HepG2 (cell line): Measurements from ENCODE around the gene AGAP1. TPM values are rescaled to one million over a fixed set of nuclear protein-coding genes. Genes with fewer than 3 reads are reported as not detected.

Source experiments
- AGO1 ChIP-seq: fragments of 200-400 bp; formaldehyde crosslinking; IDR thresholded peaks from 2 replicates; pipeline ENCODE4 v1.6.1; 2017; ENCODE audit warnings: mild to moderate bottlenecking, low read depth, low read length, moderate library complexity; ENCODE audit not compliant: poor library complexity, severe bottlenecking
- CBX2 ChIP-seq, 2 experiments: fragments of 200-600 bp in 1 of 2; sonication (generic); formaldehyde crosslinking in 1 of 2; IDR thresholded peaks; 2 replicates each; pipeline versions ENCODE4 v1.7.0 to v1.8.1; 2018 to 2022; ENCODE audit warnings: low read depth in 2 of 2, low read length in 1 of 2, mild to moderate bottlenecking in 1 of 2, missing genetic modification reagents in 1 of 2
- CC2D1A ChIP-seq: sonication (generic); formaldehyde crosslinking; IDR thresholded peaks from 2 replicates; pipeline ENCODE4 v1.8.1; 2023; ENCODE audit warnings: mild to moderate bottlenecking, missing genetic modification reagents
- HNRNPK ChIP-seq: fragments of 200-400 bp; formaldehyde crosslinking; IDR thresholded peaks from 2 replicates; pipeline ENCODE4 v1.6.1; 2018; ENCODE audit warnings: low read length, low read depth, moderate library complexity, mild to moderate bottlenecking; ENCODE audit not compliant: poor library complexity, severe bottlenecking
- HOXA5 ChIP-seq: sonication (generic); formaldehyde crosslinking; IDR thresholded peaks from 2 replicates; pipeline ENCODE4 v1.4.0; 2020; ENCODE audit warnings: missing genetic modification reagents
- PHB2 ChIP-seq: fragments of 450-650 bp; IDR thresholded peaks from 2 replicates; pipeline ENCODE4 v1.6.1; 2018; ENCODE audit not compliant: partially characterized antibody
- SIN3B ChIP-seq: fragments of 150-350 bp; IDR thresholded peaks from 2 replicates; pipeline ENCODE4 v1.6.1; 2014; ENCODE audit warnings: low read length
- SMC3 ChIP-seq: IDR thresholded peaks from 2 replicates; pipeline ENCODE4 v1.6.1; 2011; ENCODE audit warnings: low read length, improper control_type of control experiment
- TBL1XR1 ChIP-seq: fragments of 150-350 bp; IDR thresholded peaks from 2 replicates; pipeline ENCODE4 v1.6.1; 2014; ENCODE audit warnings: borderline replicate concordance, low read length; ENCODE audit not compliant: partially characterized antibody
- TBX2 ChIP-seq: sonication (generic); formaldehyde crosslinking; IDR thresholded peaks from 2 replicates; pipeline ENCODE4 v1.5.0; 2020; ENCODE audit warnings: missing genetic modification reagents, mild to moderate bottlenecking, borderline replicate concordance
- TSC22D2 ChIP-seq: sonication (generic); formaldehyde crosslinking; IDR thresholded peaks from 2 replicates; pipeline ENCODE4 v1.5.1; 2020; ENCODE audit warnings: missing genetic modification reagents, mild to moderate bottlenecking, borderline replicate concordance
- U2AF2 ChIP-seq: fragments of 200-400 bp; formaldehyde crosslinking; IDR thresholded peaks from 2 replicates; pipeline ENCODE4 v1.6.1; 2017; ENCODE audit warnings: low read depth, mild to moderate bottlenecking, low read length
- ZFP36L2 ChIP-seq: sonication (generic); formaldehyde crosslinking; IDR thresholded peaks from 2 replicates; pipeline ENCODE4 v1.4.0; 2020; ENCODE audit warnings: missing genetic modification reagents
- ZMAT3 ChIP-seq: sonication (generic); formaldehyde crosslinking; conservative IDR thresholded peaks from 2 replicates; pipeline ENCODE4 v1.7.0; 2021; ENCODE audit warnings: missing genetic modification reagents
- ZNF205 ChIP-seq: IDR thresholded peaks from 2 replicates; pipeline ENCODE4 v1.6.1; 2018; ENCODE audit warnings: missing biosample characterization, missing genetic modification reagents
- ZNF234 ChIP-seq: sonication (generic); formaldehyde crosslinking; conservative IDR thresholded peaks from 2 replicates; pipeline ENCODE4 v1.5.1; 2020; ENCODE audit warnings: mild to moderate bottlenecking, missing genetic modification reagents
- ZNF253 ChIP-seq: sonication (generic); formaldehyde crosslinking; IDR thresholded peaks from 2 replicates; pipeline ENCODE4 v1.8.0; 2022; ENCODE audit warnings: mild to moderate bottlenecking, missing genetic modification reagents, borderline replicate concordance
- ZNF34 ChIP-seq: sonication (generic); formaldehyde crosslinking; IDR thresholded peaks from 2 replicates; pipeline ENCODE4 v1.4.0; 2020; ENCODE audit warnings: mild to moderate bottlenecking, missing genetic modification reagents, borderline replicate concordance
- ZNF460 ChIP-seq: sonication (generic); formaldehyde crosslinking; IDR thresholded peaks from 2 replicates; pipeline ENCODE4 v1.5.1; 2020; ENCODE audit warnings: missing genetic modification reagents, mild to moderate bottlenecking, borderline replicate concordance
- ZNF790 ChIP-seq: sonication (generic); formaldehyde crosslinking; IDR thresholded peaks from 2 replicates; pipeline ENCODE4 v1.8.0; 2022; ENCODE audit warnings: missing genetic modification reagents, mild to moderate bottlenecking, borderline replicate concordance
- ZSCAN21 ChIP-seq: sonication (generic); formaldehyde crosslinking; IDR thresholded peaks from 2 replicates; pipeline ENCODE4 v1.8.0; 2022; ENCODE audit warnings: mild to moderate bottlenecking, missing genetic modification reagents, moderate library complexity, borderline replicate concordance
- ZSCAN9 ChIP-seq: IDR thresholded peaks from 2 replicates; pipeline ENCODE4 v1.6.1; 2016; ENCODE audit warnings: borderline replicate concordance
- polyA plus RNA-seq, 8 experiments: library from polyadenylated mRNA; depleted of rRNA in 3 of 8; stranded (reverse) in 7 of 8; unstranded in 1 of 8; fragments of >200 nt; fragmentation: Illumina TruSeq in 4 of 8; extraction: Trizol in 4 of 8; gene quantifications; 2 replicates each; pipeline versions ENCODE4 v1.2.1 to v1.2.3, GENCODE V29; 2011 to 2016; ENCODE audit warnings: low read depth in 4 of 8, missing spikeins in 1 of 8, mixed read lengths in 1 of 8; ENCODE audit not compliant: insufficient read depth in 1 of 8
- total RNA-seq, 5 experiments: library from RNA; depleted of rRNA; stranded (reverse); fragments of >200 nt; fragmentation: Illumina TruSeq; extraction: Trizol; gene quantifications; 2 replicates each; pipeline ENCODE4 v1.2.3, GENCODE V29; 2016; ENCODE audit warnings: low read depth in 1 of 5
- TF ChIP-seq, protein P1 (sequence below): IDR thresholded peaks from 2 replicates; pipeline ENCODE4 v1.6.1; 2016; ENCODE audit warnings: low read depth
- TF ChIP-seq, protein P2 (sequence below): sonication (generic); formaldehyde crosslinking; IDR thresholded peaks from 2 replicates; pipeline ENCODE4 v1.5.1; 2020; ENCODE audit warnings: missing genetic modification reagents, mild to moderate bottlenecking, borderline replicate concordance
- TF ChIP-seq, protein P3 (sequence below): sonication (generic); formaldehyde crosslinking; IDR thresholded peaks from 2 replicates; pipeline ENCODE4 v1.8.0; 2022; ENCODE audit warnings: low read depth, missing genetic modification reagents
- TF ChIP-seq, protein P4 (sequence below): sonication (generic); formaldehyde crosslinking; IDR thresholded peaks from 2 replicates; pipeline ENCODE4 v1.5.0; 2020; ENCODE audit warnings: mild to moderate bottlenecking, low read depth, missing genetic modification reagents, borderline replicate concordance

AGAP1 gene
- total and polyA plus RNA-seq, 2 of the 13 experiments (the other 11 are each of a cell fraction or from before 2014, with no cell fraction given), result 21.2 to 32.7 TPM

DNA sequence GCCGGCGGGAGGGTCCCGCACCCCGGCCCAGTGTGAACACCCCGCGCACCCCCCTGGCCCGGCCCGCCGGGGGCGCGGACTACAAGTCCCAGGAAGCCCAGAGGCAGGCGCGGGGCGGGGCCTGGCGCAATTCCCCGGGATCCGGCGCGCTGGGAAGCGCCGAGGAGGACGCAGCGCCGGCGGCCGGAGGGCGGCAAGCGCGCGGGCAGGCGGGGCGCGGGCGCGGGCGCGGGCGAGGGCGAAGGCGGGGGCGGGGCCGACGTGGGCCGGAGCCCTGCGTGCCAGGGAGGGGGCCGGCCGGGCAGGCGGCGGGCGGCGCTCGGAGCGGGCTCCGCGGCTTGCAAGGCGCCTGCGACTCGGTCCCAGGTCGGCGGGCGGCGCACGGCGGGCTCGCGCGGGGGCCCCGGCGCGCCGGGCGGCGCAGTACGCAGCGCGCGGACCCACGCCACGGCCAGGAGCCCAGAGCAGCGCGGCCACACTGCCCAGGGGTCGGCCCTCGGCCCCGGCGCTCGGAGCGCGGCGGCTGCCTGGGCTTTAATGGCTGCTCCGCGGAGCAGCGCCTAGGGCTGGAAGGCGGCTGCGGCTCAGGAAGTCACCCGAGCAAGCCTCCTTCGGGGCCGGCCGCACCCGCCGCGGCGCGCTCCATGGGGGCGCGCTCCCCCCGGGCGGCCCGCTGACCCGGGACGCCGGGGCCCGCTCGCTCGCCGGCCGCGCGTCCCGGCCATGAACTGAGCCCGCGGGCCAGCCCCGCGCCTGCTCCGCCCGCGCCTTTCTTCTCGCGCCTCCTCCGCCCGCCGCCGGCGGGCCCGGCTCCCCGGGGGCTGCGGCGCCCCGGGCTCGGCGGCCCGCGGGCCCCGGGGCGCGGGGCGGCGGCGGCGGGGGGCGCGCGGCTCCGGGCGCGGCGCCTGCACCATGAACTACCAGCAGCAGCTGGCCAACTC, at the start of gene AGAP1 (continued):
- TF ChIP-seq TSC22D2 (CRISPR knock-in tag), result no peak
- TF ChIP-seq ZNF460 (CRISPR knock-in tag), result no peak
- no peak for TF ChIP-seq PHB2
- no peak for TF ChIP-seq ZFP36L2
- no peak for TF ChIP-seq AGO1
- TF ChIP-seq U2AF2, result no peak
- no peak; the same call in 1 of the 2 replicates for TF ChIP-seq ZNF790
- no peak for TF ChIP-seq ZNF34 (CRISPR knock-in tag)
- TF ChIP-seq, protein P1, sequence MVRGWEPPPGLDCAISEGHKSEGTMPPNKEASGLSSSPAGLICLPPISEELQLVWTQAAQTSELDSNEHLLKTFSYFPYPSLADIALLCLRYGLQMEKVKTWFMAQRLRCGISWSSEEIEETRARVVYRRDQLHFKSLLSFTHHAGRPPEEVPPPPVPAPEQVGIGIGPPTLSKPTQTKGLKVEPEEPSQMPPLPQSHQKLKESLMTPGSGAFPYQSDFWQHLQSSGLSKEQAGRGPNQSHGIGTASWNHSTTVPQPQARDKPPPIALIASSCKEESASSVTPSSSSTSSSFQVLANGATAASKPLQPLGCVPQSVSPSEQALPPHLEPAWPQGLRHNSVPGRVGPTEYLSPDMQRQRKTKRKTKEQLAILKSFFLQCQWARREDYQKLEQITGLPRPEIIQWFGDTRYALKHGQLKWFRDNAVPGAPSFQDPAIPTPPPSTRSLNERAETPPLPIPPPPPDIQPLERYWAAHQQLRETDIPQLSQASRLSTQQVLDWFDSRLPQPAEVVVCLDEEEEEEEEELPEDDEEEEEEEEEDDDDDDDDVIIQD (CRISPR knock-in tag), result no peak
- no peak for TF ChIP-seq CC2D1A
- TF ChIP-seq ZNF253 (CRISPR knock-in tag), result no peak
- TF ChIP-seq, protein P2, sequence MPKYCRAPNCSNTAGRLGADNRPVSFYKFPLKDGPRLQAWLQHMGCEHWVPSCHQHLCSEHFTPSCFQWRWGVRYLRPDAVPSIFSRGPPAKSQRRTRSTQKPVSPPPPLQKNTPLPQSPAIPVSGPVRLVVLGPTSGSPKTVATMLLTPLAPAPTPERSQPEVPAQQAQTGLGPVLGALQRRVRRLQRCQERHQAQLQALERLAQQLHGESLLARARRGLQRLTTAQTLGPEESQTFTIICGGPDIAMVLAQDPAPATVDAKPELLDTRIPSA (CRISPR knock-in tag), result no peak
- TF ChIP-seq CBX2 (IDR thresholded peaks at IDR 0.05; ENCODE audit: low read depth, low read length), result no peak
- no peak for TF ChIP-seq CBX2 (CRISPR knock-in tag; IDR thresholded peaks at IDR 0.05; ENCODE audit: low read depth)
- no peak for TF ChIP-seq ZNF234
- no peak for TF ChIP-seq TBL1XR1
- TF ChIP-seq TBX2 (CRISPR knock-in tag), result no peak
- no peak for TF ChIP-seq HOXA5
- TF ChIP-seq SIN3B, result no peak
- TF ChIP-seq SMC3, result no peak
- TF ChIP-seq, protein P3, sequence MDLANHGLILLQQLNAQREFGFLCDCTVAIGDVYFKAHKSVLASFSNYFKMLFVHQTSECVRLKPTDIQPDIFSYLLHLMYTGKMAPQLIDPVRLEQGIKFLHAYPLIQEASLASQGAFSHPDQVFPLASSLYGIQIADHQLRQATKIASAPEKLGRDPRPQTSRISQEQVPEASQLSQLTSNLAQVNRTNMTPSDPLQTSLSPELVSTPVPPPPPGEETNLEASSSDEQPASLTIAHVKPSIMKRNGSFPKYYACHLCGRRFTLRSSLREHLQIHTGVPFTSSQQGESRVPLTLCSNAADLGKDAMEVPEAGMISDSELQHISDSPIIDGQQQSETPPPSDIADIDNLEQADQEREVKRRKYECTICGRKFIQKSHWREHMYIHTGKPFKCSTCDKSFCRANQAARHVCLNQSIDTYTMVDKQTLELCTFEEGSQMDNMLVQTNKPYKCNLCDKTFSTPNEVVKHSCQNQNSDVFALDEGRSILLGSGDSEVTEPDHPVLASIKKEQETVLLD (CRISPR knock-in tag), result peak; percentile 81
- no peak for TF ChIP-seq ZSCAN9
- no peak for TF ChIP-seq ZMAT3 (CRISPR knock-in tag)
- TF ChIP-seq, protein P4, sequence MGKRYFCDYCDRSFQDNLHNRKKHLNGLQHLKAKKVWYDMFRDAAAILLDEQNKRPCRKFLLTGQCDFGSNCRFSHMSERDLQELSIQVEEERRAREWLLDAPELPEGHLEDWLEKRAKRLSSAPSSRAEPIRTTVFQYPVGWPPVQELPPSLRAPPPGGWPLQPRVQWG (CRISPR knock-in tag), result no peak
- TF ChIP-seq HNRNPK, result no peak
- no peak for TF ChIP-seq ZNF205
- TF ChIP-seq ZSCAN21 (CRISPR knock-in tag), result no peak; the same call in 1 of the 2 replicates
